Fibroblast of the aortic adventitia (primary cell): ENCODE measurements around the gene UMOD. TPM values are rescaled to one million over a fixed set of nuclear protein-coding genes. Genes with fewer than 3 reads are reported as not detected.

Experiments used
- DNase-seq: peaks from one replicate; pipeline ENCODE4 v3.0.0-alpha.2; 2010; ENCODE audit warnings: low read depth
- H3K4me3 ChIP-seq: 2 replicates; pipeline ENCODE4 v1.5.1; 2011; ENCODE audit warnings: low read depth, mild to moderate bottlenecking, control low read depth, low read length, moderate library complexity
- CTCF ChIP-seq: IDR thresholded peaks from 2 replicates; pipeline ENCODE4 v1.5.1; 2011; ENCODE audit warnings: mild to moderate bottlenecking, low read length, control low read depth, inconsistent platforms; ENCODE audit not compliant: insufficient read depth
- total RNA-seq: library from RNA; depleted of rRNA; stranded (reverse); fragments of >200 nt; gene quantifications from 2 replicates; pipeline ENCODE4 v1.2.3, GENCODE V29; 2012; ENCODE audit warnings: low replicate concordance

Gene UMOD
- not detected in 2 replicates for total RNA-seq

DNA sequence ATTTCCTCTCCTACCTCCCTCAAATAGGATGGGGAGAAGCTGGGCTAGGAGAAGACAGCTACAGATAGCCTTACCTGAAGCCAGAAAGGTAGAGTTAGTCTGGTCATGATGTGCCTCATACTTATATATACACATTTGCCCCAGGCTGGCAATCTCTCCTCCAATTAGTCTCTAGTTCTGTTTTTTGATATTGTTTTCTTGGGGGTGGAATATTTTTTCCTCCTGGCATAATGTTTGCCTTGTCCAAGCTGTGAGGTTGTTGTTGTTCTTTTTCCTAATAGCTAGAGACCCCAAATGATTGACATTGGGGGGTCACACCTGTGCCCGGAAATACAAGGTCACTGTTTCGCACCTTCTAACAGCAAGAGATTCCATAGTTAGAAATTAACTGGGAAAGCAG is at the start of gene UMOD:
Gene UMOD, minus strand, starts transcription at position 101 of the 400 bp plus-strand sequence. CDS start 1,978 bp downstream, outside the sequence.
- no peak within 1 kb of the TSS for H3K4me3 ChIP-seq
- no peak for DNase-seq
- no peak for TF ChIP-seq CTCF

- no peak overlapping the region for H3K4me3 ChIP-seq
- DNase-seq = no peak
- TF ChIP-seq CTCF = no peak
These were observed 49.0 kb upstream of the UMOD start for GRCh38 chr16:20401475-20402016.

- no peak overlapping the region for H3K4me3 ChIP-seq
- TF ChIP-seq CTCF = no peak
- no peak for DNase-seq
These were observed 48.6 kb upstream of the UMOD start for GRCh38 chr16:20401066-20401465.

DNA sequence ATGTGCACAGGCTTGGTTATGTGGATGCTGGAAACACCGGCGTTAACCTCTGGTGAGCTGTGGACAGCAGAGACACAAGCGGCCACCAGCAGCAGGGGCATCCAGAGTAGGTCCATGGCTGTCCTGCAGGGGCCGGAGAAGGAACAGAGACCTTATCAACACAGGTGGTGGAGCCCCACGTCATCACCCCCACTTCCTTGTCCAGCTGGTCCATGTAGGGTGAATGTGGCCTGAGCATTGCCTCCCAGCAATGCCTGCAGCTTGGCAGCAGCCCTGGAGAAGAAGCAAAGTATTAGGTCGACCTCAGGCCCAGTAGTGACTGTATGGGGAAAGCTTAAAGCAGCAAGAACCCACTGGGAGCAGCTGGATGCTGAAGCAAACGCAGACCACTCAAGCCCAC is 46.7 kb upstream of the UMOD start:
- no peak for DNase-seq
- H3K4me3 ChIP-seq = no peak overlapping the region
- no peak for TF ChIP-seq CTCF

- H3K4me3 ChIP-seq = no peak overlapping the region
- DNase-seq = no peak
- TF ChIP-seq CTCF = no peak
These were observed 46.1 kb upstream of the UMOD start for GRCh38 chr16:20398603-20399002.

DNA sequence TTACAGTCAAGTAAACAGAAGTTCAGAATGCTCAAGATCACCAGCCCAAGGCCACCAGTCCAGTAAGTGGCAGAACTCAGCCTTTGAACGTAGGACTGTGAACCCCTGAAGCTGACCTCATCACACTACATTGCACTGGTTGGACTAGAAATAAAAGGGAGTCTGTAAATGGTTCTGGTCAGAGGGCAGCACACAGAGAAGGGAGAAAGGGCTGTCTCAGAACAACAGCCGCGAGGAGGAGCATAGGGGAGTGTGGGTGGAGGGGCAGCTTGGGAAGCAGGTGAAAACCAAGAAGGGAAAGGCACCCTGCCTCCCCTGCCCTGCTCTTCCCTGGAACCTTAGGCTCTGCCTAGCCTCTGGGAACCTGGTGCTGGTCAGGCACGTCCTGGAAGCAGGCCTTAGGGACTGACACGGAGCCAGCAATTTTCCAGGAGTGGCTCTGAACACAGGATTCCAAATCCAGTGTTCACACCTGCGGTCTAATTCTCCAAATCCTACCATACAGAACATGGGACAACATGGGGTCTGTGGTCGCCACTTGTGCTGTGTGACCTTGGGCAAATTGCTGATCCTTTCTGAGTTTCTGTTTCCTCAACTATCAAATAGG is 45.1 kb upstream of the UMOD start:
- no peak for TF ChIP-seq CTCF
- no peak for DNase-seq

More for the DNA sequence above, 45.1 kb upstream of the UMOD start:
- H3K4me3 ChIP-seq = no peak overlapping the region
